ENCODE results near the gene ZSCAN30.

The ZSCAN30 gene

DNA sequence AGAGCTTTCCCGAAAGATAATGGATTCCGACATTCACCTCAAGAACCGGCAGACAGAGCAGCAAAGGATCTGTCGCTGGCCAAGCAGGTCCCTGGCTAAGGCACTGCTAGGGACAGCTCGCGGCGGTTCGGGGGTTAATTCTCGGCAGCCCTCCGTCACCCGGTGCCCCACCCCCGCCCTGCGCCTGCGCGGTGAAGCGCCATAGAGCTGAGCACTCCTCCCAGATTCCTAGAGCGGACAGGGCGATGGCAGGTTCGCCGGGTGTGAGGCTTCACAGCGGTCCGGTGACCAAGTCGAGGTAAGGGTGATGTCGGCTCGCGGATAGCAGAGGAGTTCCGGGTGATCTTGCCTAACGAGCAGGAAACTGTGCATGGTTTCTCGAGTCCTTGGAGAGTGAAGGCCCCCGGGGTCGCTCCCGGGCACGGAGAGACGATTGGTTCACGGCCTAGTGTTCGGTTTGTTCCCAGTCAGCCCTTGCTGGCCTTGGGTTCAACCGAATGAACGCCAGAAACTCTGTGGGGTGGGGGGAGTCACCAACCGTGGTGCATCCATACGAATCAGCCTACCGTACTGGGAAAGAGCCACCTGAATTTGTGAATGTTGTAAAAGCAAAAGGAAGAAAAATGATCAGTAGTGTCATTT lies at the start of gene ZSCAN30:
Gene ZSCAN30 (minus strand): TSS at position 136 of the 642 bp plus-strand sequence. CDS start 25,877 bp downstream, outside the sequence.
- peak within 1 kb of the TSS; percentile 85 for H3K4me3 ChIP-seq (ENCODE audit: low read depth, low read length)
- peaks cover 77% of the 10 kb centered on the region for H3K79me2 ChIP-seq (ENCODE audit: control insufficient read depth, insufficient read depth, low read length, unreplicated experiment)

DNA sequence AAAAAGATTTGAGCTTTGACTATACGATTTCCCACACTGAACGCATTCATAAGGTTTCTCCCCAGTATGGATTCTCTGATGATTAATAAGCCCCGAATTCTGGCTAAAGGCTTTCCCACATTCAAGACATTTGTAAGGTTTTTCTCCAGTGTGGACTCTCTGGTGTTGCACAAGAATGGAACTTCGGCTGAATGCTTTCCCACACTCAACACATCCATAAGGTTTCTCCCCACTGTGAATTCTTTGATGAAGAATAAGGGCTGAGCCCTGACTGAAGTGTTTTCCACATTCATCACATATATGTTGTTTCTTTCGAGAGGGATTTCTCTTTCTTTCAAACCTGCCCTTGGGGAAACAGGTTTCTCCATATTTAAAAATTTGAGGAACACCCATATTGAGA lies 47.3 kb upstream of the ZSCAN30 start:
- H3K4me1 ChIP-seq (ENCODE audit: control insufficient read depth, insufficient read depth, low read length, unreplicated experiment): no peaks in the 10 kb centered on the region
- no peak overlapping the region for H2AFZ ChIP-seq (ENCODE audit: low read length, unreplicated experiment)
- H3K27ac ChIP-seq (ENCODE audit: low read depth, low read length): no peak overlapping the region; the same call in 1 of the 2 replicates
- no peaks in the 10 kb centered on the region for H3K27me3 ChIP-seq (ENCODE audit: insufficient read depth, low read length)
- H3K36me3 ChIP-seq (ENCODE audit: insufficient read depth, low read length): peaks cover 82% of the 10 kb centered on the region
- no peak overlapping the region for H3K4me3 ChIP-seq (ENCODE audit: low read depth, low read length)
- peaks cover 37% of the 10 kb centered on the region for H3K79me2 ChIP-seq (ENCODE audit: control insufficient read depth, insufficient read depth, low read length, unreplicated experiment)

More for the DNA sequence above, at the start of gene ZSCAN30:
- no peaks in the 10 kb centered on the region for H3K27me3 ChIP-seq (ENCODE audit: insufficient read depth, low read length)
- H3K36me3 ChIP-seq (ENCODE audit: insufficient read depth, low read length): peaks cover 48% of the 10 kb centered on the region
- peak within 1 kb of the TSS; percentile 85 for H2AFZ ChIP-seq (ENCODE audit: low read length, unreplicated experiment)
- peaks cover 15% of the 10 kb centered on the region for H3K4me1 ChIP-seq (ENCODE audit: control insufficient read depth, insufficient read depth, low read length, unreplicated experiment)
- H3K27ac ChIP-seq (ENCODE audit: low read depth, low read length): peak within 1 kb of the TSS; percentile 68

DNA sequence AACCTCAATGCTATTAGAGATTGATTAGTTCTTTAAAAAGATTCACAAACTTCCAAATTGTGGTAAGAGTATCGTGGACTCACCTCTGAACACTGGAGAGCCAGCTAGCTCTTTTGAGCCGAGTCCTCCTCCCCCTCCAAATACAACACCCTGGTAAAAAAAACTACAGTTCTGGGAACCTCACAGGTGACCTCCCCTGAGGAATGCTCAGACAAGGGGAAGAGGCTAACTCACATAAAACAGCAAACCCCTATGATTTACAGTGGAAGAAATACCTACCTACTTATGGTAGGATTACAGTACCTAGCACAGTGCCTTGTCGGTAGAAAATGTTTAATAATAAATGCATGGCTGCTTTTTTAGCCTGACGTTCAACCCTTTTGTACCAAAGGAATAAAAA lies 45.8 kb upstream of the ZSCAN30 start:
- Histone ChIP-seq H3K27me3 (ENCODE audit: insufficient read depth, low read length) (no peaks in the 10 kb centered on the region), H3K36me3 (ENCODE audit: insufficient read depth, low read length) (peaks cover 91% of the 10 kb centered on the region), H3K4me3 (ENCODE audit: low read depth, low read length) (no peak overlapping the region), H3K79me2 (ENCODE audit: control insufficient read depth, insufficient read depth, low read length, unreplicated experiment) (peaks cover 23% of the 10 kb centered on the region), H3K4me1 (ENCODE audit: control insufficient read depth, insufficient read depth, low read length, unreplicated experiment) (no peaks in the 10 kb centered on the region), H3K27ac (ENCODE audit: low read depth, low read length) (no peak overlapping the region), H2AFZ (ENCODE audit: low read length, unreplicated experiment) (no peak overlapping the region)

DNA sequence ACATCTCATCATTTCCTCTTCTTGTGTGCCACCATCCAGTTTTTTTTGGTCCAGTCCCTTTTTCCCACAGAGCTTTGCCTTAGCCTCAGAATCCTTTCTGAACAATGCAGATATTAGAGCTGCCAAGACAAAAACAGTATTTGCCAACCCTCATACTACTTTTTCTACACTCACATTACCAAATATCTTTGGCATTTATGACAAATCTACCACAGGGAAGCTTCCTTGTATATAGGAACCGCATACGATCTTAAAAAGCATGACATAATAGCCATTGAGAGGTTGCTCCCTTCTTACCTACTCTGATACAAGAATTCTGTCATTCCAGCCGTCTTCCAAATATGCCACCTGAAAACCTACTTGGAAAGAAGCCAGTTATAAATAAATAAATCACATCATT lies 44.8 kb upstream of the ZSCAN30 start:
- Histone ChIP-seq H3K36me3 (ENCODE audit: insufficient read depth, low read length) (peaks cover 88% of the 10 kb centered on the region), H2AFZ (ENCODE audit: low read length, unreplicated experiment) (no peak overlapping the region), H3K27me3 (ENCODE audit: insufficient read depth, low read length) (no peaks in the 10 kb centered on the region), H3K79me2 (ENCODE audit: control insufficient read depth, insufficient read depth, low read length, unreplicated experiment) (peaks cover 12% of the 10 kb centered on the region), H3K4me3 (ENCODE audit: low read depth, low read length) (no peak overlapping the region), H3K4me1 (ENCODE audit: control insufficient read depth, insufficient read depth, low read length, unreplicated experiment) (no peaks in the 10 kb centered on the region), H3K27ac (ENCODE audit: low read depth, low read length) (no peak overlapping the region)

DNA sequence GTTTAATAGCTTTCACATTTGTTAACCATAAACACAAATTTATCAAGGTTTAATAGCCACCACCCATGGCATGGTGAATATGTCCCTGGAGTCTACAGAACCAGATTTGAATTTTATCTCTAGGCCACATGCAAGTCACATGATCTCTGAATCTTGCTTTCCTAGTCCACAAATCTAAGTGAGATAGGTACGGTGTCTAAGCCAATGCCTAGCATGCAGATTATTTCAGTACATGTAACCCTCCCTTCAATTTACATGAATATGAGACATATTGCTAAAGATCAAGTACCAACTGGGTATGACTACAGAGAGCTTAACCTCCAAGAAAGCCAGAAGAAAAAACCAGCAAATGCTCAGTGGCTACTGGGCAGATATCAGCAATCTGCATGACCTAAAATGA lies 44.2 kb upstream of the ZSCAN30 start:
- H3K4me1 ChIP-seq (ENCODE audit: control insufficient read depth, insufficient read depth, low read length, unreplicated experiment): no peaks in the 10 kb centered on the region
- H3K36me3 ChIP-seq (ENCODE audit: insufficient read depth, low read length): peaks cover 82% of the 10 kb centered on the region
- no peak overlapping the region for H3K4me3 ChIP-seq (ENCODE audit: low read depth, low read length)
- peaks cover 6% of the 10 kb centered on the region for H3K79me2 ChIP-seq (ENCODE audit: control insufficient read depth, insufficient read depth, low read length, unreplicated experiment)
- H2AFZ ChIP-seq (ENCODE audit: low read length, unreplicated experiment): no peak overlapping the region
- H3K27ac ChIP-seq (ENCODE audit: low read depth, low read length): no peak overlapping the region
- H3K27me3 ChIP-seq (ENCODE audit: insufficient read depth, low read length): no peaks in the 10 kb centered on the region

DNA sequence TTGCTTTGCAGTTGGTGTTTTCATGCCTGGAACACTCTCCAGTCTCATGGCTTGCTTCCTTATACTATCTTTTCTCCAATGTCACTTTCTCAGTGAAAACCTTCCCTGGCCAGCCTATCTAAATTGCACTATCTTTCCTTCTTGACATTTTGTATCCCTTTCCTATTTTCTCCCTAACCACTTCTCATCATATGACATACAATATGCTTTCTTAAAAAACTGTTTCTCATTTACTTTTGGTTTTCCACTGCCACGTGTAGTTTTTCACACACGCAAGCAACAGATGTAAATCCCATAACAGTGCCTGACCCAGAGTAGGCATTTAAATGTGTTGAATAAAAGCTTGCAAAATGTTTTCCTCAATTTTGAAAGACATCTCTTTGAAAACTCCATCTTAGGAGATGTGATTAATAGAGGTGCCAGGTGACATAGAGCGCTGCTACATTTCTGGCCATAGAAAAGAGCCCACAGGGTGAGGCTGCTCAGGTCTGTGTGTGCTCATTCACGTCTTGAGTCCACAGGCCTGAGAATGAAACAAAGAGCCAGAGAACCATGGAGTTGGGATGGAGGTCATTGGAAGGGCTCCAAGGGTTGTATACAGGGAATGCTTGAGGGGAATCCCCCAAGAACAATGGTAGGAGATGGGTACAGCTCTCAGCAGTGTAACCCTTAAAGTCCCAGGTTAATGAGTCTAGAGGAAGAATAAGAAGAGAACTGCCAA lies 41.5 kb upstream of the ZSCAN30 start:
- Histone ChIP-seq H3K4me3 (ENCODE audit: low read depth, low read length) (no peak overlapping the region), H3K79me2 (ENCODE audit: control insufficient read depth, insufficient read depth, low read length, unreplicated experiment) (peaks cover 3% of the 10 kb centered on the region), H3K27me3 (ENCODE audit: insufficient read depth, low read length) (no peaks in the 10 kb centered on the region), H3K4me1 (ENCODE audit: control insufficient read depth, insufficient read depth, low read length, unreplicated experiment) (no peaks in the 10 kb centered on the region), H3K36me3 (ENCODE audit: insufficient read depth, low read length) (peaks cover 65% of the 10 kb centered on the region), H2AFZ (ENCODE audit: low read length, unreplicated experiment) (no peak overlapping the region), H3K27ac (ENCODE audit: low read depth, low read length) (no peak overlapping the region)

DNA sequence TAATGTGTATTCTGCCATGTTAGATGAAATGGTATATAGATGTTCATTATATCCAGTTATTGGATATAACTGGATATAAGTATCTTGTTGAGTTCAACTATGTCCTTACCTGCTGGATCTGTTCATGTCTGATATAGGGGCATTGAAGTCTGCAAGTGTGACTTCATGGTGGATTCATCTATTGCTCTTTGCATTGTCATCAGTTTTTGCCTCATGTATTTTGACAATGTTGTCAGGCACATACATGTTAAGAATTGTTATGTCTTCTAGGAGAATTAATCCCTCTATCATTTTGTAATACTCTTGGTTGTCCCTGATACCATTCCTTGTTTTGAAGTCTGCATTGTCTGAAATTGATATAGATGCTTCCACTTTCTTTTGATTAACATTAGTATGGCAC lies 38.8 kb upstream of the ZSCAN30 start:
- H3K27ac ChIP-seq (ENCODE audit: low read depth, low read length): no peak overlapping the region
- H3K27me3 ChIP-seq (ENCODE audit: insufficient read depth, low read length): no peaks in the 10 kb centered on the region
- H2AFZ ChIP-seq (ENCODE audit: low read length, unreplicated experiment): no peak overlapping the region
- peaks cover 39% of the 10 kb centered on the region for H3K36me3 ChIP-seq (ENCODE audit: insufficient read depth, low read length)
- H3K4me3 ChIP-seq (ENCODE audit: low read depth, low read length): no peak overlapping the region
- H3K4me1 ChIP-seq (ENCODE audit: control insufficient read depth, insufficient read depth, low read length, unreplicated experiment): no peaks in the 10 kb centered on the region
- no peaks in the 10 kb centered on the region for H3K79me2 ChIP-seq (ENCODE audit: control insufficient read depth, insufficient read depth, low read length, unreplicated experiment)

DNA sequence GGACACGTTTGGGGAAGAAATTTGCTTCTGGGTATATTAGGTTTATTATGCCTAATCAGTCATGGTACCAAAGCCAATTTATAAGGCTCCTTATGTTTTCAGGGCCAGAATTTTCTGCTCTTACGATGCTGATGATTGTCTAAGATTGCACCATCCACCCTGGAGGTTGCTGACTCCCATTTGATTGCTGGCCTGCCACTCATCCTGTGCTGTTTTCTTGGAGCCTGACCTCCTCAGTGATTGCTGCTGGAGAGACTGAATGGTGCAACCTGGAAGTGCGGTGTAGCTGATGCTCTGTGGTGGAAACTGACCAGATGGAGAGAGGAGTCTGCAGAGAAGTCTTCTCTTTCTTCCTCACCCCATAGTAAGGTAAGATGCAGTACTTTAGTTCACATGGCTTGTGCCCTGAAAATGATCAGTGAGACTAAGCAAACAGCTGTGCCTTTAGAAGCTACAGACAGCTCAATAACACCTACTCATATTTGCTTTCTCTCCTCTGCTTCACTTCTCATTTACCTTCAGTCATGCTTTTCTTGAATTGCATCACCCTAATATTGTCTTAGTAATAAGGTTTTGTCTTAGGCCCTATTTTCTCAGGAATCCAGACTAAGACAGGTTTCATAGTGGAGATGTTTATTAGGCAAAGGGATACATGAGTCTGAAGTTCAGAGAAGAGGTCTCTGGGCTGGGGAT lies 36.8 kb upstream of the ZSCAN30 start:
- Histone ChIP-seq H2AFZ (ENCODE audit: low read length, unreplicated experiment) (no peak overlapping the region), H3K4me1 (ENCODE audit: control insufficient read depth, insufficient read depth, low read length, unreplicated experiment) (no peaks in the 10 kb centered on the region), H3K79me2 (ENCODE audit: control insufficient read depth, insufficient read depth, low read length, unreplicated experiment) (no peaks in the 10 kb centered on the region), H3K4me3 (ENCODE audit: low read depth, low read length) (no peak overlapping the region), H3K27ac (ENCODE audit: low read depth, low read length) (no peak overlapping the region), H3K27me3 (ENCODE audit: insufficient read depth, low read length) (no peaks in the 10 kb centered on the region), H3K36me3 (ENCODE audit: insufficient read depth, low read length) (peaks cover 18% of the 10 kb centered on the region)

DNA sequence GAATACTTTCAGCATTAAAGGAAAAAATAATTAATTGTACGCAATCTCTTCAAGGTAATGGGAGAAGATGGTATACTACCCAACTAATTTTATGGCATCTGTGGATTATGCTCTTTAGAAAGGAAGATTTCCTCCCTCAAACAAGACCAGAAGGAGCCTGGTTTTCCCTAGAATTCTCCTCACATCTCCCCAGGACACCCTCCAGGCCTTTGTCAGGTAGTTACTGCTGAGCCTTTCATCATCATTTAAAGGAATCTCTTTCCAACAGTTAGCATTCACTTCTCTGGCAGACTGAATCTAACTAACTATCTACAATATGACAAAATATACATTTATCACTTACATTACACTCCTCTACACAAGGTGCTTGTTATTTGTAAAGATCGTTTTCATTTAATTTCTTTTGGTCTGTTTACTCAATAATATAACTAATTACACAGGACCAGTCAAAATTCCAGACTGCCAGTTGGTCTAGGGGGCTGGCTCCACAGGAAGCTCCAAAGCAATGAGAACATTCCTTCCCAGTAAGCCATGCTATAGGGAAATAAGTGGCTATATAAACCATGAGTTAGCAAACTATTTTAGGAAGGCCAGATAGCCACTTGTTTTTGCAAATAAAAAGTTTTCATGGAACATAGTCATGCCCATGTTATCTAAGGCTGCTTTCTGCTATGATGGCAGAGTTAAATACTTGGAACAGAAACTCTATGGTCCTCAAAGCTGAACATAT lies 35.1 kb upstream of the ZSCAN30 start:
- no peak overlapping the region for H3K4me3 ChIP-seq (ENCODE audit: low read depth, low read length)

More for the DNA sequence above, 35.1 kb upstream of the ZSCAN30 start:
- H3K79me2 ChIP-seq (ENCODE audit: control insufficient read depth, insufficient read depth, low read length, unreplicated experiment): no peaks in the 10 kb centered on the region
- no peak overlapping the region for H3K27ac ChIP-seq (ENCODE audit: low read depth, low read length)
- no peaks in the 10 kb centered on the region for H3K27me3 ChIP-seq (ENCODE audit: insufficient read depth, low read length)
- H3K36me3 ChIP-seq (ENCODE audit: insufficient read depth, low read length): peaks cover 13% of the 10 kb centered on the region
- H2AFZ ChIP-seq (ENCODE audit: low read length, unreplicated experiment): no peak overlapping the region
- no peaks in the 10 kb centered on the region for H3K4me1 ChIP-seq (ENCODE audit: control insufficient read depth, insufficient read depth, low read length, unreplicated experiment)

All from ACC112 (cell line).